Adrenal gland (tissue), 5 donors: Measurements from ENCODE around the gene SLC9A9.

Experiments
- POLR2A ChIP-seq, 2 donors: fragments of 450-650 bp; IDR thresholded peaks; one replicate each; pipeline ENCODE4 v1.6.1; 2017; ENCODE audit warnings: antibody characterized with exemption in 2 of 2, mild to moderate bottlenecking in 2 of 2, moderate library complexity in 1 of 2
- TF ChIP-seq, protein P1 (sequence below), 6 experiments: fragments of 450-650 bp in 4 of 6; fragments of 200-600 bp in 2 of 6; sonication (generic) in 1 of 6; IDR thresholded peaks; 1 replicate in 5 of 6; 2 replicates in 1 of 6; pipeline versions ENCODE4 v1.5.1 to v1.8.0; 2016 to 2021; ENCODE audit warnings: antibody characterized with exemption in 6 of 6, mild to moderate bottlenecking in 2 of 6, moderate library complexity in 1 of 6
- donor health status: DM: no; HTN: no; CAD: no.

GRCh38 chr3:143475981-143476380 lies 372.3 kb downstream of the SLC9A9 start:
- TF ChIP-seq, protein P1, sequence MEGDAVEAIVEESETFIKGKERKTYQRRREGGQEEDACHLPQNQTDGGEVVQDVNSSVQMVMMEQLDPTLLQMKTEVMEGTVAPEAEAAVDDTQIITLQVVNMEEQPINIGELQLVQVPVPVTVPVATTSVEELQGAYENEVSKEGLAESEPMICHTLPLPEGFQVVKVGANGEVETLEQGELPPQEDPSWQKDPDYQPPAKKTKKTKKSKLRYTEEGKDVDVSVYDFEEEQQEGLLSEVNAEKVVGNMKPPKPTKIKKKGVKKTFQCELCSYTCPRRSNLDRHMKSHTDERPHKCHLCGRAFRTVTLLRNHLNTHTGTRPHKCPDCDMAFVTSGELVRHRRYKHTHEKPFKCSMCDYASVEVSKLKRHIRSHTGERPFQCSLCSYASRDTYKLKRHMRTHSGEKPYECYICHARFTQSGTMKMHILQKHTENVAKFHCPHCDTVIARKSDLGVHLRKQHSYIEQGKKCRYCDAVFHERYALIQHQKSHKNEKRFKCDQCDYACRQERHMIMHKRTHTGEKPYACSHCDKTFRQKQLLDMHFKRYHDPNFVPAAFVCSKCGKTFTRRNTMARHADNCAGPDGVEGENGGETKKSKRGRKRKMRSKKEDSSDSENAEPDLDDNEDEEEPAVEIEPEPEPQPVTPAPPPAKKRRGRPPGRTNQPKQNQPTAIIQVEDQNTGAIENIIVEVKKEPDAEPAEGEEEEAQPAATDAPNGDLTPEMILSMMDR (IDR thresholded peaks at IDR 0.05): no peak
- no peak for TF ChIP-seq POLR2A (IDR thresholded peaks at IDR 0.05)
